DMS153 treated with DMSO at 0.1 percent for 48 hours (cell line): ENCODE data around the gene CERS6.
"Not testable (repeated sequence)": the region's sequence is repeated elsewhere in the genome, so short reads cannot be mapped to it uniquely, and the experiment has no call there.

Source experiments
- DNase-seq: peaks from one replicate; lab custom pipeline; 2025; ENCODE audit not compliant: unreplicated experiment; lab: John Stamatoyannopoulos, UW

The CERS6 gene

GRCh38 chr2:168633200-168633599 is 177.1 kb downstream of the CERS6 start:
- DNase-seq, result no peak

- no peak for DNase-seq
Observed at GRCh38 chr2:168633895-168634294, 177.8 kb downstream of the CERS6 start.

- no peak for DNase-seq
Observed at GRCh38 chr2:168635065-168635577, 179.0 kb downstream of the CERS6 start.

- DNase-seq, result no peak
Observed at GRCh38 chr2:168639018-168639417, 182.9 kb downstream of the CERS6 start.

DNA sequence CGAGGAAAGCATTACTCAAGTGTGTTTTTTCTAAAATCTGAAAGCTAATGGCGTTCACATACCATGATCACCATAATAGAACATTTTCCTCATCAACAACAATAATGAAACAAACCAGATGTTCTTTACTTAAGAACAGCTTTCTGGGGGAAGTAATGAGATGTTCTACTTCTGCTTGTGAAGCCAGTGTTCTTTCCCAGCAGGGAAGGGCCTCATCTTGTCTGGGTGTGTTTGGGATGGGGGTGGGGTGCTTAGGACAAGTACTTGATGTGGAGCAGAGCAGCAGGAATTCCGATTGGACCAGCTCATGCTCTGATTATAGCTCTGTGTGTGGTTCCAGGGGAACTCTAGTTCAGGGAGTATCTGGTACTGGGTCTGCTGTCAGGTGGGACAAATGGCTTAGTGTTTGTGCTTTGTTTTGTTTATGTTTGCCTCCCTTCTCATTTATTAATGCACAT is 183.4 kb downstream of the CERS6 start:
- DNase-seq, result no peak

DNA sequence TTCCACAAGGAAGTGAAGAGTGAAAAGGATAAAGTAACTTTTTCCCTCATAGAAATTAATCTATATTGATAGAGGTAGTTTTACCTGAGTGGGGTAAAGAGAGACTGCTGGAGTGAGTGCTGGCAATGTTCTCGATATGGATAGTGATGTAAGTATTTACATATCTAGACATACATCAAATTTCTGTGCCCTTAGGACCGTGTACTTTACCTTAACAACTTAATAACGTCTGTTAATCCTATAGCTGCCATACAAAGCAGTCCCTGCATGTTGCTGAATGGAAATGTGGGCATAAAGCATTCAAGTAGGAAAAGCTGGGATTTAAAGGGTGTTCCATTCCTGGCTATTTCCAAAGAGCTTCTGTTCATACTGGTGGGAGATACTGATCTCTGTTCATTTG is 184.0 kb downstream of the CERS6 start:
- no peak for DNase-seq

DNA sequence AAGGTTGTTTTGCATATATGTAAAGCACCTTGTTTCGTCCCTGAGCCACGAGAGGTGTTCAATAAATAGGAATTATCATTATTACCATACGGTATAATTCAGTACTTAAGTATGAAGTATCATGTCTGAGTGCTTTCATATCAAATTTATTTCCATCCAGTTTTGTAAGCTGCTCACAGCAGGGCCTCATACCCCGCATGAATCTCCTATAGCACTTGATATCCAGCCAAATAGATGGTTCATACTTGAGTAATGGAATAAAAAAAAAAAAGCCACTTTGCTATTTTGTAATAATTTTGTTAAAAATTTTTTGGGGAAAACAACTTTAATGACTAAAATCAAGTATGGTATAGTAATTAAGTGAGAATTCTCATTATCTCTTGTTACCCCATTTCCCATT is 185.6 kb downstream of the CERS6 start:
- no peak for DNase-seq

DNA sequence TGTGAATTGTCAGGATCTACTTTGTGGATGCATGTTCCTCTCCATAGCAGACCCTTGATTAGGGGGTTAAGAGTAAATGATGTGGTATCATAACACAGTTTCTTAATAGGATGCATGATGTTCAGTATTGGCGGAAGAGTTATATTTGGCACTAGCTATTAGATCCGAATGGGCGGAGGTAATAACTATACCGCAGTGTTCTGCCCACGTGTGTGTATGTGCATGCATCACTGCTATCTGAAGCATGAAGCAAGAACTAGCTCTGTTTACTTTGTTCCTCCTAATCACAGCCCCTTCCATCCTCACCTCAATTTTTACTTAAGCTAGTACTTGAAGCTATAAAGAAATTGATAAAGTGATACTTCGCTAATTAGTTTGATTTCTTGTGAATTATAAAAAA is 186.8 kb downstream of the CERS6 start:
- no peak for DNase-seq

- DNase-seq, result no peak
Observed at GRCh38 chr2:168643979-168644378, 187.9 kb downstream of the CERS6 start.

DNA sequence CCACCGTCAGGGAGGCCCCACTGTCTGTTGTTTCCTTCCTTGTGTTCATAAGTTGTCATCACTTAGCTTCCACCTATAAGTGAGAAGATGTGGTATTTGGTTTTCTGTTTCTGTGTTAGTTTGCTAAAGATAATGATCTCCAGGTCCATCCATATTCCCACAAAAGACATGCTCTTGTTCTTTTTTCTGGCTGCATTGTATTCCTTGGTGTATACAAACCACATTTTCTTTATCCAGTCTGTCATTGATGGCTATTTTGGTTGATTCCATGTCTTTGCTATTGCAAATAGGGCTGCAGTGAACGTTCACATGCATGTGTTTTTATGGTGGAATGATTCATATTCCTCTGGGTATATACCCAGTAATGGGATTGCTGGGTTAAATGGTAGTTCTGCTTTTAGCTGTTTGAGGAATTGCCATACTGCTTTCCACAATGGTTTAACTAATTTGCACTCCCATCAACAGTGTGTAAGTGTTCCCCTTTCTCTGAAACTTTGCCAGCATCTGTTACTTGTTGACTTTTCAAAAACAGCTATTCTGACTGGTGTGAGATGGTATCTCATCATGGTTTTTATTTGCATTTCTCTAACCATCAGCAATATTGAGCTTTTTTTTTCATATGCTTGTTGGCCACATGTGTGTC is 189.7 kb downstream of the CERS6 start:
- no peak for DNase-seq

DNA sequence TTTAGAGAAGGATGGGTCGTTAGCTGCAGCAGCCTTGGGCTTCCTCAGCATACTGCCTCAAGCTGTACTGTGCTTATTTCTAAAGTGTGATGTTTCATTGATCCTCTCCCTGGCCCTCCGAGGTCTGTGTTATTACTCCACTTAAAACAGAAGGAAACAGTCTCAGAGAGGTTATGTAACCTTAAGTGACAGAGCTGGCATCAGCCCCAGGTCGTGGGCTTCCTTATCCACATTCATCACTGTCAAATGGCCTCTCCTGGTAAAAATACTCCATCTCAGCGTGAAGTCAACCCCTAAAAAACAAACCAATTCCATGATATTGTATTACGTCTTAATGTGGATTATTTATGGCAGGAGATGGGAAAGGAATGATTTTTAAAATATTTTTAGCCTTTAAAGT is 193.0 kb downstream of the CERS6 start:
- no peak for DNase-seq

- DNase-seq, result no peak
Observed at GRCh38 chr2:168649562-168649961, 193.5 kb downstream of the CERS6 start.

DNA sequence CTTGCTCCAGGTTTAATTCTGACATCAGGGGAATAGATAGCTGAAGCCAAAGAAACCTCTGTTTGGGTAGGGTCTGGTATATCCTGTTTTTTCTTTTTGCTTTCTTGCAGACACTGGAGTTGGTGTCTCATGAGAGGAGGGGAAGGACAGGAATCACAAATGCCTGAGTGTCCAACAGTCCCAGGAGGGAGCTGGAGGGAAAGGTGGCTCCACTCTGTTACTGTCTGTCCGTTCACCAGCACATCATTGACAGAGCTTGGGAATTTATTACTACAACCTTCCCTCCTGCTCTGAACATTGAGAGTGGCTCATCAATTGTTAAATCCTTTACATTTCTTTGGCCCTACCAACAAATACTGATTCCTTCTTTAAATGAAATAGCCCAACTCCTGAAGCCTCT is 194.1 kb downstream of the CERS6 start:
- no peak for DNase-seq

GRCh38 chr2:168650781-168651180 is 194.7 kb downstream of the CERS6 start:
- DNase-seq, result no peak

GRCh38 chr2:168652997-168653921 is 197.2 kb downstream of the CERS6 start:
- DNase-seq, result no peak

DNA sequence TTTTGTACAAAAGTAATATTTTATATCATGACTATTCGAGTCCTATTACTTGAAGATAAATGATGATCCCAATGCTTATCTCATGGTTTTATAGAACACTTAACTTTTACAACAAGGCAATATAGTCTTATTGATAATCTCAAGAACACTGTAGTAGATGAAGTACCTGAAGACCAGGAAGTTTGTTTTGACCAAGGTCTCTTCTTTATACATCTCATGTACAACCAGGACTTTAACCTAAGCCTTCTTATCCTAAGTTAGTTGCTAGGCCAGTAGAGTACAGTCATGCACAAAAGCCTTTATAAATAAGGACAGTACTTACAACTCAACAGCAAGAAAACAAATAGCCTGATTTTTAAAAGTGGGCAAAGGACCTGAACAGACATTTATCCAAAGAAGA is 198.6 kb downstream of the CERS6 start:
- no peak for DNase-seq

DNA sequence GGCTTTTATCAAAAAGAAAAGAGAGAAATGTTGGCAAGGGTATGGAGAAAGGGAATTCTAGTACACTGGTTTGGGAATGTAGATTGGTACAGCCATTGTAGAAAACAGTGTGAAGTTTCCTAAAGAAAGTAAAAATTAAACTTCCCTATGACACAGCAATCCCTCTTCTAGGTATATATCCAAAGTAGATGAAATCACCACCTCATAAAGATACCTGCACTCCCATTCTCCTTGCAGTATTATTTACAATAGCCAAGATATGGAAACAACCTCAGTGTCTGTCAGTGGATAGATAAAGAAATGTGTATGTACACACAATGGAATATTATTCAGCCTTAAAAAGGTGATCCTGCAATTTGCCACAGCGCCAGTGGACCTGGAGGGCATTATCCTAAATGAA is 199.1 kb downstream of the CERS6 start:
- no peak for DNase-seq

GRCh38 chr2:168657378-168657777 is 201.3 kb downstream of the CERS6 start:
- not testable (repeated sequence) for DNase-seq

GRCh38 chr2:168658706-168659105 is 202.6 kb downstream of the CERS6 start:
- no peak for DNase-seq

GRCh38 chr2:168660870-168661862 is 205.1 kb downstream of the CERS6 start:
- DNase-seq, result peak; percentile 52

- DNase-seq, result no peak
Observed at GRCh38 chr2:168661863-168662256, 205.8 kb downstream of the CERS6 start.
